ENCODE data around the gene KDM2A.
"Not testable (repeated sequence)": the region's sequence is repeated elsewhere in the genome, so short reads cannot be mapped to it uniquely, and the experiment has no call there.

The KDM2A gene

DNA sequence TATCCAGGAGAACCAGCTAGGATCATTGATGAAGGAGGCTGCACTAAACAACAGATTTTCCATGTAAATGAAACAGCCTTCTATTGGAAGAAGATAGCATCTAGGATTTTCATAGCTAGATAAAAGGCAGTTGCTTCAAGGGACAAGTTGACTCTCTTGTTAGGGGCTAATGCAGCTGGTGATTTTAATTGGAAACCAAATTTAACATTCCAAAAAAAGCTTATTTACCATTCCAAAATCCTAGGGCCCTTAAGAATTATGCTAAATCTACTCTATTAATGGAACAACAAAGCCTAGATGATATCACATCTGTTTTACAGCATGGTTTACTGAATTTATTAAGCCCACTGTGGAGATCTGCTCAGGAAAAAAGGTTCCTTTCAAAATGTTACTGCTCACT, 80.7 kb downstream of the KDM2A start:
- TF ChIP-seq, protein P1, sequence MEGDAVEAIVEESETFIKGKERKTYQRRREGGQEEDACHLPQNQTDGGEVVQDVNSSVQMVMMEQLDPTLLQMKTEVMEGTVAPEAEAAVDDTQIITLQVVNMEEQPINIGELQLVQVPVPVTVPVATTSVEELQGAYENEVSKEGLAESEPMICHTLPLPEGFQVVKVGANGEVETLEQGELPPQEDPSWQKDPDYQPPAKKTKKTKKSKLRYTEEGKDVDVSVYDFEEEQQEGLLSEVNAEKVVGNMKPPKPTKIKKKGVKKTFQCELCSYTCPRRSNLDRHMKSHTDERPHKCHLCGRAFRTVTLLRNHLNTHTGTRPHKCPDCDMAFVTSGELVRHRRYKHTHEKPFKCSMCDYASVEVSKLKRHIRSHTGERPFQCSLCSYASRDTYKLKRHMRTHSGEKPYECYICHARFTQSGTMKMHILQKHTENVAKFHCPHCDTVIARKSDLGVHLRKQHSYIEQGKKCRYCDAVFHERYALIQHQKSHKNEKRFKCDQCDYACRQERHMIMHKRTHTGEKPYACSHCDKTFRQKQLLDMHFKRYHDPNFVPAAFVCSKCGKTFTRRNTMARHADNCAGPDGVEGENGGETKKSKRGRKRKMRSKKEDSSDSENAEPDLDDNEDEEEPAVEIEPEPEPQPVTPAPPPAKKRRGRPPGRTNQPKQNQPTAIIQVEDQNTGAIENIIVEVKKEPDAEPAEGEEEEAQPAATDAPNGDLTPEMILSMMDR (IDR thresholded peaks at IDR 0.05; ENCODE audit: poor library complexity, severe bottlenecking) = no peak
- Histone ChIP-seq H3K36me3 (ENCODE audit: low read depth) (peaks cover 23% of the 10 kb centered on the region), H3K27ac (ENCODE audit: poor library complexity, severe bottlenecking) (no peak overlapping the region), H3K4me3 (ENCODE audit: severe bottlenecking) (no peak overlapping the region), H3K4me1 (ENCODE audit: insufficient read depth, poor library complexity, severe bottlenecking) (peaks cover 4% of the 10 kb centered on the region), H3K9me3 (ENCODE audit: severe bottlenecking) (no peaks in the 10 kb centered on the region), H3K27me3 (ENCODE audit: insufficient read depth, poor library complexity, severe bottlenecking) (no peaks in the 10 kb centered on the region)
- no peak for DNase-seq (ENCODE audit: low spot score)
- ATAC-seq (ENCODE audit: low read depth) = no peak

DNA sequence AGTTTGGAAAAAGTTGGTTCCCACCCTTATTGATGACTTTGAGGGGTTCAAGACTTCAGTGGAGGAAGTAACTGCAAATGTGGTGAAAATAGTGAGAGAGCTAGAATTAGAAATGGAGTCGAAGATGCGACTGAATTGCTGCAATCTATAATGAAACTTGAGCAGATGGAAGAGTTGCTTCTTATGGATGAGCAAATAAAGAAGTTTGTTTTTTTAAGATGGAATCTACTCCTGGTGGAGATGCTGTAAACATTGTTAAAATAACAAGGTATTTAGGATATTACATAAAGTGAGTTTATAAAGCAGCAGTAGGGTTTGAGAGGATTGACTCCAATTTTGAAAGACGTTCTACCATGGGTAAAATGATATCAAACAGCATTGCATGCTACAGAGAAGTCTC, 83.0 kb downstream of the KDM2A start:
- H3K27ac ChIP-seq (ENCODE audit: poor library complexity, severe bottlenecking) = no peak overlapping the region
- peaks cover 22% of the 10 kb centered on the region for H3K36me3 ChIP-seq (ENCODE audit: low read depth)
- H3K27me3 ChIP-seq (ENCODE audit: insufficient read depth, poor library complexity, severe bottlenecking) = no peaks in the 10 kb centered on the region
- DNase-seq (ENCODE audit: low spot score) = no peak
- no peak overlapping the region for H3K4me3 ChIP-seq (ENCODE audit: severe bottlenecking)
- no peaks in the 10 kb centered on the region for H3K4me1 ChIP-seq (ENCODE audit: insufficient read depth, poor library complexity, severe bottlenecking)
- no peak for ATAC-seq (ENCODE audit: low read depth)
- TF ChIP-seq, protein P1 (IDR thresholded peaks at IDR 0.05; ENCODE audit: poor library complexity, severe bottlenecking) = no peak
- no peaks in the 10 kb centered on the region for H3K9me3 ChIP-seq (ENCODE audit: severe bottlenecking)

DNA sequence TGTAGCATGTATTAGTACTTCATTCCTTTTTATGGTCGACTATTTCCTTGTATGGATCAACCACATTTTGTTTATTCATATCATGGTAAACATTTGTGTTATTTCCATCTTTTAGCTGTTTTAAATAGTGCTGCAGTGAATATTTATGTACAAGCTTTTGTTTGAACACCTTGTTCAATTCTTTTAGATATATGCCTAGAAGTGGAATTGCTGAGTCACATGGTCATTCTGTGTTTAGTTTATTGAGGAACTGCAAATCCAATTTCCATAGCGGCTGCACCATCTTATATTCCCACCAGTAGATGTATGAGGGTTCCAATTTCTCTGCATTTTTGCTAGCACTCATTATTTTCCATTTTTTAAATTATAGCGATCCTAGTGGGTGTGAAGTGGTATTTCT, 85.8 kb downstream of the KDM2A start:
- no peaks in the 10 kb centered on the region for H3K9me3 ChIP-seq (ENCODE audit: severe bottlenecking)
- no peak overlapping the region for H3K4me3 ChIP-seq (ENCODE audit: severe bottlenecking)
- no peak overlapping the region for H3K27ac ChIP-seq (ENCODE audit: poor library complexity, severe bottlenecking)
- no peaks in the 10 kb centered on the region for H3K4me1 ChIP-seq (ENCODE audit: insufficient read depth, poor library complexity, severe bottlenecking)
- ATAC-seq (ENCODE audit: low read depth) (no peak), DNase-seq (ENCODE audit: low spot score) (no peak)
- H3K27me3 ChIP-seq (ENCODE audit: insufficient read depth, poor library complexity, severe bottlenecking) = no peaks in the 10 kb centered on the region
- TF ChIP-seq, protein P1 (IDR thresholded peaks at IDR 0.05; ENCODE audit: poor library complexity, severe bottlenecking) = no peak
- peaks cover 41% of the 10 kb centered on the region for H3K36me3 ChIP-seq (ENCODE audit: low read depth)

GRCh38 chr11:67209222-67209621, 90.2 kb downstream of the KDM2A start:
- not testable (repeated sequence) for H3K27me3 ChIP-seq (ENCODE audit: insufficient read depth, poor library complexity, severe bottlenecking); ATAC-seq (ENCODE audit: low read depth); H3K9me3 ChIP-seq (ENCODE audit: severe bottlenecking); H3K4me3 ChIP-seq (ENCODE audit: severe bottlenecking); DNase-seq (ENCODE audit: low spot score); H3K27ac ChIP-seq (ENCODE audit: poor library complexity, severe bottlenecking); H3K4me1 ChIP-seq (ENCODE audit: insufficient read depth, poor library complexity, severe bottlenecking)
- H3K36me3 ChIP-seq (ENCODE audit: low read depth) = peaks cover 67% of the 10 kb centered on the region

GRCh38 chr11:67211656-67212436, 92.8 kb downstream of the KDM2A start:
- DNase-seq (ENCODE audit: low spot score) (no peak), ATAC-seq (ENCODE audit: low read depth) (no peak)
- Histone ChIP-seq H3K27ac (ENCODE audit: poor library complexity, severe bottlenecking) (no peak overlapping the region), H3K9me3 (ENCODE audit: severe bottlenecking) (no peaks in the 10 kb centered on the region), H3K4me3 (ENCODE audit: severe bottlenecking) (no peak overlapping the region), H3K27me3 (ENCODE audit: insufficient read depth, poor library complexity, severe bottlenecking) (no peaks in the 10 kb centered on the region), H3K4me1 (ENCODE audit: insufficient read depth, poor library complexity, severe bottlenecking) (no peaks in the 10 kb centered on the region), H3K36me3 (ENCODE audit: low read depth) (peaks cover 77% of the 10 kb centered on the region)
- TF ChIP-seq, protein P1 (IDR thresholded peaks at IDR 0.05; ENCODE audit: poor library complexity, severe bottlenecking) = no peak

Measured in RWPE2 (cell line).